Erythroblast (primary cell): ENCODE data around the gene GAB4.
"Not testable (repeated sequence)": the region's sequence is repeated elsewhere in the genome, so short reads cannot be mapped to it uniquely, and the experiment has no call there.

ENCODE experiments used
- GATA1 ChIP-seq: IDR thresholded peaks from 2 replicates; pipeline ENCODE4 v1.6.1; 2011; ENCODE audit warnings: low read depth, mild to moderate bottlenecking, control low read depth, low read length, moderate library complexity
- POLR2A ChIP-seq: IDR thresholded peaks from 2 replicates; pipeline ENCODE4 v1.6.1; 2011; ENCODE audit warnings: mild to moderate bottlenecking, low read length

- not testable (repeated sequence) for TF ChIP-seq POLR2A, GATA1
These were observed 26.5 kb upstream of the GAB4 start for GRCh38 chr22:17034532-17034931.
